Activated CD4-positive, alpha-beta T cell treated with anti-CD3 and anti-CD28 coated beads, Interleukin-2, amount 50 U/mL, for 24 hours (primary cell): ENCODE measurements around the gene BHLHE23.

ENCODE experiments used
- DNase-seq, 2 donors: peaks; one replicate each; pipeline ENCODE4 v3.0.0-alpha.2; 2020; ENCODE audit warnings: low read depth in 1 of 2, low spot score in 1 of 2

The BHLHE23 gene

GRCh38 chr20:63026582-63027165, 19.9 kb upstream of the BHLHE23 start:
- no peak for DNase-seq

GRCh38 chr20:63025534-63026331, 19.0 kb upstream of the BHLHE23 start:
- DNase-seq = no peak

- no peak for DNase-seq
Observed at GRCh38 chr20:63024573-63025392, 18.0 kb upstream of the BHLHE23 start.

- DNase-seq = no peak
Observed at GRCh38 chr20:63023936-63024571, 17.3 kb upstream of the BHLHE23 start.

- no peak for DNase-seq
Observed at GRCh38 chr20:63023071-63023935, 16.5 kb upstream of the BHLHE23 start.

- DNase-seq = no peak
Observed at GRCh38 chr20:63022501-63022900, 15.7 kb upstream of the BHLHE23 start.

GRCh38 chr20:63021356-63022321, 14.9 kb upstream of the BHLHE23 start:
- no peak for DNase-seq

GRCh38 chr20:63020681-63021080, 13.9 kb upstream of the BHLHE23 start:
- no peak for DNase-seq

- no peak for DNase-seq
Observed at GRCh38 chr20:63017826-63018411, 11.2 kb upstream of the BHLHE23 start.

GRCh38 chr20:63017076-63017825, 10.5 kb upstream of the BHLHE23 start:
- no peak for DNase-seq

GRCh38 chr20:63016514-63017075, 9.8 kb upstream of the BHLHE23 start:
- no peak for DNase-seq

- DNase-seq = no peak
Observed at GRCh38 chr20:63015662-63016361, 9.0 kb upstream of the BHLHE23 start.

- no peak for DNase-seq
Observed at GRCh38 chr20:63015147-63015661, 8.4 kb upstream of the BHLHE23 start.

GRCh38 chr20:63014710-63015109, 7.9 kb upstream of the BHLHE23 start:
- no peak for DNase-seq

GRCh38 chr20:63014287-63014686, 7.5 kb upstream of the BHLHE23 start:
- DNase-seq = no peak

- DNase-seq = no peak
Observed at GRCh38 chr20:63013207-63013606, 6.4 kb upstream of the BHLHE23 start.

- DNase-seq = no peak
Observed at GRCh38 chr20:63011798-63012197, 5.0 kb upstream of the BHLHE23 start.
